Measurements from ENCODE around the gene C19orf73. TPM values are rescaled to one million over a fixed set of nuclear protein-coding genes. Genes with fewer than 3 reads are reported as not detected.

C19orf73 gene
- total and polyA plus RNA-seq, 9 of the 15 experiments (the other 6 are each of a cell fraction or from before 2014, with no cell fraction given), result 0.08 to 7.4 (median 1.4) TPM

- TF ChIP-seq UBTF (IDR thresholded peaks at IDR 0.05; ENCODE audit: borderline replicate concordance in 1 of 2, low read depth in 2 of 2, low read length in 2 of 2) (0 out of 4 replicates have a peak, but pooled peaks of 1 of the 2 experiments have one; percentile 26), JUN (IDR thresholded peaks at IDR 0.05; ENCODE audit: borderline replicate concordance, low read depth, low read length) (no peak), JUN (CRISPR knock-in tag; IDR thresholded peaks at IDR 0.05; ENCODE audit: borderline replicate concordance) (no peak), ZNF311 (CRISPR knock-in tag; IDR thresholded peaks at IDR 0.05) (no peak), CBX8 (IDR thresholded peaks at IDR 0.05; ENCODE audit: borderline replicate concordance, extremely low read depth, low read depth, low read length, poor library complexity, severe bottlenecking) (no peak), ZBTB33 (CRISPR knock-in tag; IDR thresholded peaks at IDR 0.05) (peak; percentile 78)
These were observed 46.9 kb downstream of the C19orf73 start (continued) for GRCh38 chr19:49071860-49072547.

Data from K562 (cell line).